ENCODE data around the gene RNPEP. TPM values are rescaled to one million over a fixed set of nuclear protein-coding genes. Genes with fewer than 3 reads are reported as not detected.
"Not testable (repeated sequence)": the region's sequence is repeated elsewhere in the genome, so short reads cannot be mapped to it uniquely, and the experiment has no call there.

RNPEP gene
- total RNA-seq, 3 donors from 2014 or later = 71.5 to 151 (median 132) TPM

DNA sequence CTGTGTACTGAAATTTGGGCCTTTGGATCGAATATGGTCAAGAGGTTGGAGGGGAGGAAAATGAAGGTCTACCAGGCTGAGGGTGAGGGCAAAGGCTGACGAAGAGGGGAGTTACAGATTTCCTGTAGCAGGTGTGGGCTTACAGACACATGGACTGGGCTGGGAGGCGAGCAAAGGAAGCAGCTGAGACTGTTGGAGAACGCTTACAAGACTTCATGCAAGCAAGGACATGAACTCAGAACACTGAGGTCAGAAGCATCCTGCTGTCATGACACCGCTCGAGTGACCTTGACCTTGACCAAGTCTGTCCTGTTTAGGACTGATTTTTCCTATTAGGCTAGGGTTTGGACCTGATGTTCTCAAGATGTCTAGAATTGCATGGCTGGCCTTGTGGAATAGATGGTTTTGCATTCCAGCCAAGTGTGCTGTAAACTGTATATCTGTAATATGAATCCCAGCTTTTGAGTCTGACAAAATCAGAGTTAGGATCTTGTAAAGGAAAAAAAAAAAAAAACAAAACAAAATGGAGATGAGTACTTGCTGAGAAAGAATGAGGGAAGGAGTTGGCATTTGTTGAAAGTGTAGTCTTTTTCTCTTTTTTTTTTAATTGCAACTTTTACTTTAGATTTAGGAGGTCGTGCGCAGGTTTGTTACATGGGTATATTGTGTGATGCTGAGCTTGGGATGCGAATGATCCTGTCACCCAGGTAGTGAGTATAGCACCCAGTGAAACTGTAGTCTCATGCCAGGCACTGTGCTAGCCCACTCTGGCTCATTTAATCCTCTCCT lies 33.8 kb downstream of the RNPEP start:
- Histone ChIP-seq H3K4me1 (ENCODE audit: low read depth) (peaks cover 15% of the 10 kb centered on the region), H3K9me3 (no peaks in the 10 kb centered on the region), H3K4me3 (no peak overlapping the region), H3K36me3 (ENCODE audit: low read depth) (no peaks in the 10 kb centered on the region)
- peak in 2 of 3 donors; percentile 58 to 62 for DNase-seq
- TF ChIP-seq, protein P1, sequence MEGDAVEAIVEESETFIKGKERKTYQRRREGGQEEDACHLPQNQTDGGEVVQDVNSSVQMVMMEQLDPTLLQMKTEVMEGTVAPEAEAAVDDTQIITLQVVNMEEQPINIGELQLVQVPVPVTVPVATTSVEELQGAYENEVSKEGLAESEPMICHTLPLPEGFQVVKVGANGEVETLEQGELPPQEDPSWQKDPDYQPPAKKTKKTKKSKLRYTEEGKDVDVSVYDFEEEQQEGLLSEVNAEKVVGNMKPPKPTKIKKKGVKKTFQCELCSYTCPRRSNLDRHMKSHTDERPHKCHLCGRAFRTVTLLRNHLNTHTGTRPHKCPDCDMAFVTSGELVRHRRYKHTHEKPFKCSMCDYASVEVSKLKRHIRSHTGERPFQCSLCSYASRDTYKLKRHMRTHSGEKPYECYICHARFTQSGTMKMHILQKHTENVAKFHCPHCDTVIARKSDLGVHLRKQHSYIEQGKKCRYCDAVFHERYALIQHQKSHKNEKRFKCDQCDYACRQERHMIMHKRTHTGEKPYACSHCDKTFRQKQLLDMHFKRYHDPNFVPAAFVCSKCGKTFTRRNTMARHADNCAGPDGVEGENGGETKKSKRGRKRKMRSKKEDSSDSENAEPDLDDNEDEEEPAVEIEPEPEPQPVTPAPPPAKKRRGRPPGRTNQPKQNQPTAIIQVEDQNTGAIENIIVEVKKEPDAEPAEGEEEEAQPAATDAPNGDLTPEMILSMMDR (IDR thresholded peaks at IDR 0.05) = no peak
- no peak for ATAC-seq
- intact Hi-C loops (cut with DNase I, micrococcal nuclease) = no loop called here

DNA sequence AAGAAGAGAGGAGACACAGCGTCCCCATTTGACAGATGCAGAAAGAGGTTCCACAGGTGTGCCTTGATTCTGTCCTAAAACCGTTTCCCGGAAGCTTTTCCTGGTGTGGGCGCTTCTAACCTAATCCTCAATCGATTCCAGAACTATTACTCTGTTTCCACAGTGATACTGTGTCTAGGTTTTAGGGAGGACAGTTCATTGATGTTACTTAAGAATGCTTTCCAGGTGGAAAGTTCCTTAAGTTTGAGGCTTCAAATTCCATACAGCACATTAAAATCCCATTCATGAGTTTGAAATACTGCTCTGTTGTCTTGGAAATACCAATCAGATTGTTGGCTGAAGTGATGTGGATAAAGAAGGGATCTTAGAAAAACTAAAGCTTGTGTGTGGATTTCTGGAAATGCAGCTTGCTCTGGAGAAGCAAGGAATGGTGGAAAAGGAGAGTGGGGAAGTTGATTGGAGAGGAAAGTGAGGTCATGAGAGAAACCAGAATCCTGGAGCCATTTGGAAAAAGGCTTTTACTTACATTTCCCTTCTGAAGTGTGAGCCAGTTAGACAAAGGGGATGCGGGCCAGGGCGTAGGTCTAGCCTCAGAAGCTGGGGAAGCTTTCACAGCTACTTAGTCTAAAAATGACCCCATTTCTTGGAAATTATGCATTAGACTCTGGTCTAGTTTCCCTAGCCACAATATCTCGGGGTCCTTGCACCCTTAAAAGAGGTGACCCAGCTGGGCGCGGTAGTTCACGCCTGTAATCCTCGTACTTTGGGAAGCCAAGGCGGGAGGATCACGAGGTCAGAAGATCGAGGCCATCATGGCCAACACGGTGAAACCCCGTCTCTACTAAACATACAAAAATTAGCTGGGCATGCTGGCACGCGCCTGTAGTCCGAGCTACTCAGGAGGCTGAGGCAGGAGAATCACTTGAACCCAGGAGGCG lies 34.6 kb downstream of the RNPEP start:
- H3K4me1 ChIP-seq (ENCODE audit: low read depth) = peaks cover 15% of the 10 kb centered on the region
- H3K9me3 ChIP-seq = no peaks in the 10 kb centered on the region
- ATAC-seq (no peak), DNase-seq (peak in 1 of 3 donors; percentile 73)
- H3K4me3 ChIP-seq = no peak overlapping the region
- intact Hi-C loops (cut with DNase I, micrococcal nuclease) = no loop called here
- H3K36me3 ChIP-seq (ENCODE audit: low read depth) = no peaks in the 10 kb centered on the region
- TF ChIP-seq, protein P1 (IDR thresholded peaks at IDR 0.05) = no peak

DNA sequence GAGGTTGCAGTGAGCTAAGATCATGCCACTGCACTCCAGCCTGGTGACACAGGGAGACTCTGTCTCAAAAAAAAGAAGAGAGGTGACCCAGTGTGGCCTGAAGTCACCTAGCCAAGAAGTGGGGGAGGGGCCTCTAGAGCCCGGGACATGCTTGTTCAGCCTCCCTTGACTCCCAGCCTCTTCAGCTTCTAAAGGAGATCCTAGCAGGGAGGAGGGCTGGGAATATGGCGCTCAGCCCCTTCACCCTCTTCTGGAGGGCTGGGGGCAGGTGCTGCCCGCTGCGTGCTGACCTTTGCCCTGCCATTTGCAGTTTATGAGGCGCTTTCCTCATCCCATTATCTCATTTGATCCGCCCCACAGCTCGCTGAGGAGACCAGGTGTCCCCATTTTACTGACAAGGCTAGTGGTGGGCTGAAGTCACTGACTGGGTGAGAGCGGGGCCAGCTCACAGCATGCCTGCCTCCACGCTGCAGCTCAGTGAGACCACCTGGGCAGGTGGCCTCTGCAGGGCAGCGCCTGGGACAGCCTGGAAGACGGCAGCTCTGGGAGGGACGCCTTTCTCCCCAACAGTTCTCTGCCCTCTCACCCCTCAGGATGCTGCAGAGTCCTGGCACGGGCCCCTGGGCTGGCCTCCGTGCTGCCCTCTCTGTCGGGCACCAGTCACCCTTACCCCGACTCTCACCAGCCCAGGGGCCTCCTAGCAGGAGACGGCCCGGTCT lies 35.5 kb downstream of the RNPEP start:
- intact Hi-C loops (cut with DNase I, micrococcal nuclease) = no loop called here
- DNase-seq = peak; percentile 88 to 94 (median 89)
- H3K36me3 ChIP-seq (ENCODE audit: low read depth) = no peaks in the 10 kb centered on the region
- H3K4me1 ChIP-seq (ENCODE audit: low read depth) = peaks cover 21% of the 10 kb centered on the region
- ATAC-seq = peak; percentile 56
- TF ChIP-seq, protein P1 (IDR thresholded peaks at IDR 0.05) = no peak
- H3K4me3 ChIP-seq = no peak overlapping the region
- no peaks in the 10 kb centered on the region for H3K9me3 ChIP-seq

DNA sequence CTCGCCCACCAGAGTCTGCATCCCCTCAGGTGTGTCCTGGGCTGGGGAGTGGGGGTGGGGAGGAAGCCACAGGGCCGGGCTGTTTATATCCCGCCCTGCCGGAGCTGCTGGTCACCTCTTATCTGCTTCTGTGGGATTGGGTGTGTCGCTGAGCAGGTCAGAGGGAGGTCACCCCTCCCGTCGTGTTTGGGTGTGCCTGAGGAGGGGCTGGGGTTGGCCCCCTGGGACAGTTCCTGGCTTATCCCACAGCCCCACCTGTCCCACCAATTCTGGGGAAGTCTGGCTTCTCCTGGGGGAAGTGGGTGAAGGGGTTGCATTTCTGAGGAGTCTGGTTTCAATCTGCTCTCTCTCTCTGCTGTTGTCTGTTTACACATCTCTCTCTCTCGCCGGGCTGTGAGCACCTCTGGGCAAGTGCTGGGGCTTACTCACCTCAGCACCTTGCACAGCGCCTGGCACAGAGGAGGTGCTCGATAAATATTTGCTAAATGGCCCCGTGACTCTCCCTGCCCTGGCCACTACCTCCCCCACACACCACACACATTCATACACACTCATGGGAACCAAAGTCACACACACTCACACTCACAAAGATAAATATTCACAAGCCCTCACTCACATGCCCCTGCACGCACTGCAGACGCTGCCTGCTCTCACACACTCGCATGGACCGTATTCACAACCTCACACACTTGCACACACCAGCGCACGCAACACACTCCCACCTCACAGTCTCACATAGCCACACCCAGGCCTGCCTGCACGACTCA lies 36.2 kb downstream of the RNPEP start:
- peak; percentile 65 for ATAC-seq
- Histone ChIP-seq H3K4me3 (no peak overlapping the region), H3K36me3 (ENCODE audit: low read depth) (no peaks in the 10 kb centered on the region), H3K9me3 (no peaks in the 10 kb centered on the region), H3K4me1 (ENCODE audit: low read depth) (peaks cover 28% of the 10 kb centered on the region)
- DNase-seq = peak; percentile 88 to 91 (median 89)
- intact Hi-C loops (cut with DNase I, micrococcal nuclease) = no loop called here
- TF ChIP-seq, protein P1 (IDR thresholded peaks at IDR 0.05) = no peak

DNA sequence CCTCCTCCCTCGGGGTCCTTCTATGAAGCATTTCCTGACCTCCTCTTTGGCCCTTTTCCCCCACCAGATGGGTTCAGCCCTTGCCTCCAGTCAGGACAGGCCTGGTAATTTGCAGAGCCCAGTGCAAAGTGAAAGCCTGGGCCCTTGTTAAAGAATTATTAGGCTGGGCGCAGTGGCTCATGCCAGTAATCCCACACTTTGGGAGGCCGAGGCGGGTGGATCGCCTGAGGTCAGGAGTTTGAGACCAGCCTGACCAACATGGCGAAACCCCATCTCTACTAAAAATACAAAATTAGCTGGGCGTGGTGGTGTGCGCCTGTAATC lies 36.7 kb downstream of the RNPEP start:
- not testable (repeated sequence) for ATAC-seq

More for the DNA sequence above, 36.7 kb downstream of the RNPEP start:
- H3K36me3 ChIP-seq (ENCODE audit: low read depth); DNase-seq; H3K4me3 ChIP-seq; H3K9me3 ChIP-seq; intact Hi-C loops (cut with DNase I, micrococcal nuclease): not testable (repeated sequence)
- H3K4me1 ChIP-seq (ENCODE audit: low read depth) = peaks cover 30% of the 10 kb centered on the region

Measured in mucosa of descending colon (tissue), 3 donors.